GM18861 (cell line): ENCODE measurements around the gene ARPIN.

Experiments used
- ATAC-seq: cut with Tn5 transposase; IDR thresholded peaks from one replicate; pipeline ENCODE4 v1.9.1; 2021; ENCODE audit not compliant: unreplicated experiment

ARPIN gene

DNA sequence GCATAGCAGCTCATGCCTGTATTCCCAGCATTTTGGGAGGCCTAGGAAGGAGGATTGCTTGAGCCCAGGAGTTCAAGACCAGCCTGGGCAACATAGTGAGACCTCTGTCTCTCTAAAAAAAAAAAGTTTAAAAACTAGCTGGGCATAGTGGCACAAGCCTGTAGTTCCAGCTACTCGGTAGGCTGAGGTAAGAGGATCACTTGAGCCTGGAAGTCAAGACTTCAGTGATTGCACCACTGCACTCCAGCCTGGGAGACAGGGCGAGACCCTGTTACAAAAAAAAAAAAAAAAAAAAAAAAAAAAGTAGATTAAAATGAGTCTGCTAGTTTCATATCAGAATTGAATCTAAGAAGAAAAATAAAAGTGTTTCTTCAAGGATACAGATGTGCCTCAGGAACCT lies 65.7 kb downstream of the ARPIN start:
- no peak for ATAC-seq

DNA sequence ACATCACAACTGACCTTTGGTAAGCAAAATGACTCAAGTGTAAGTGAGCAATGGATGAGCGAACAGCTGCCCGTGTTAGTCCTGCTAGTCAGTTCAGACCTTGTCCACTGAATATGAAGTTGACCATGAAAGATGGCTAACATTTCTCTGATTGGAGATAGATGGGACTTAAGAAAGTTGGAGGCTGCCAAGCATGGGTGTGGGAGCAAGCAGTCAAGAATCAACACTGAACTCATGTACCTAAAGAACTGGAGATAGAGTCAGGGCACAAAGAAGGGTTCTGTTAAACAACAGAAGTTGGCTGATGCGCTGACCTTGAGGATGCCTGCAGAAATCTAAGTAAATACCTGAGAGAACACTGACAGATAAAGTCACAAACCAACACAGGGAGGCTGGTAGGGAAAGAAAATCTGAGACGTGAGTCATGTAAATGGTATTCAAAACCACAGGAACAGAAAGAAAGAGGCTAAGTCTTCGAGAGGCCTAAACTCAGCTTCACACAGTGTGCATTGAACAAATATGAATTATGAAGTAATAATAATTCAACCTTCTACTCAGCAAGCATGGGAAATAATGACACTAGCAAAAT lies 67.4 kb downstream of the ARPIN start:
- ATAC-seq = no peak
